Activated T-helper 9 cell treated with anti-CD3 and anti-CD28 coated beads, Interleukin-2, amount 50 U/mL, for 16 hours (primary cell): ENCODE results near the gene KRTAP19-8.

Experiments used
- DNase-seq: peaks from one replicate; pipeline ENCODE4 v3.0.0-alpha.2; 2020; ENCODE audit warnings: low read depth

The KRTAP19-8 gene

GRCh38 chr21:31012133-31013089 lies 25.9 kb downstream of the KRTAP19-8 start:
- no peak for DNase-seq

- no peak for DNase-seq
These were observed 26.9 kb downstream of the KRTAP19-8 start for GRCh38 chr21:31011412-31011811.

GRCh38 chr21:31008355-31008754 lies 29.9 kb downstream of the KRTAP19-8 start:
- DNase-seq = no peak

GRCh38 chr21:31005019-31005418 lies 33.3 kb downstream of the KRTAP19-8 start:
- no peak for DNase-seq

- no peak for DNase-seq
These were observed 34.8 kb downstream of the KRTAP19-8 start for GRCh38 chr21:31003471-31003870.

- no peak for DNase-seq
These were observed 40.7 kb downstream of the KRTAP19-8 start for GRCh38 chr21:30997541-30997940.

GRCh38 chr21:30996728-30997127 lies 41.5 kb downstream of the KRTAP19-8 start:
- DNase-seq = no peak

- no peak for DNase-seq
These were observed 43.3 kb downstream of the KRTAP19-8 start for GRCh38 chr21:30994932-30995331.

GRCh38 chr21:30990514-30991262 lies 47.6 kb downstream of the KRTAP19-8 start:
- no peak for DNase-seq

- DNase-seq = no peak
These were observed 49.6 kb downstream of the KRTAP19-8 start for GRCh38 chr21:30988706-30989105.
